Testis (tissue), 2 donors: Measurements from ENCODE around the gene PITRM1.

Experiments used
- POLR2A ChIP-seq: fragments of 450-650 bp; IDR thresholded peaks from one replicate; pipeline ENCODE4 v1.6.1; 2017; ENCODE audit warnings: antibody characterized with exemption, mild to moderate bottlenecking, moderate library complexity
- TF ChIP-seq, protein P1 (sequence below), 3 experiments: fragments of 450-650 bp in 2 of 3; fragments of 200-600 bp in 1 of 3; sonication (generic) in 1 of 3; IDR thresholded peaks; one replicate each; pipeline ENCODE4 v1.5.1; 2016 to 2019; ENCODE audit warnings: antibody characterized with exemption in 3 of 3, mild to moderate bottlenecking in 2 of 3, moderate library complexity in 1 of 3

DNA sequence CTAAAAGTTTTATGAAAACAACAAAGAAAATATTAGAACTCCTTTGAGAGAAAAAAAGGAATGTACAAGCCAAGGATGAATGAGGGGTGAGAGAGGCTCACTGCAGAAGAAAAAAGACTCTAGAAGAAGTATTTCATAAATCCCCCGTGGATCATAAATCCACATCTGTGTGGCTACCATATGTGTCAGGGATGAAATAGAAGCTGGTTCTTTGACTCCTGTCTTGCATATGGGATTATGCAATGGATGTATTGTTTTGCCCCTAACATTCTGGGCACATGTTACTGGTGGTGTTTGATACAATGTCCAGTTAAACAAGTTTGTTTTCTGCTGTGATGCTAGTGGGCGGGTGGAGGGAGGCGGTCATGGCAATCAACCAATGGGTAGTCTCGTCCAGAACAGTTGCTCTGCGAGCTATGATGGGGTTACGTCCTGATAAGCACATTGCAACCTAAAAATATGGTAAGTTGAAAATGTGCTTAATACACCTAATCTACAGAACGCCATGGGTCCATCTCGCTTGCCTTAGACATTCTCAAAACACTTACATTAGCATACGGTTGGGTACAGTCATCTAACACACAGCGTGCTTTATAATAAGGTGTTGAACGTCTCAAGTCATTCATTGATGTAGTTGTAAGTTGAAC is 34.1 kb upstream of the PITRM1 start:
- no peak for TF ChIP-seq POLR2A
- TF ChIP-seq, protein P1, sequence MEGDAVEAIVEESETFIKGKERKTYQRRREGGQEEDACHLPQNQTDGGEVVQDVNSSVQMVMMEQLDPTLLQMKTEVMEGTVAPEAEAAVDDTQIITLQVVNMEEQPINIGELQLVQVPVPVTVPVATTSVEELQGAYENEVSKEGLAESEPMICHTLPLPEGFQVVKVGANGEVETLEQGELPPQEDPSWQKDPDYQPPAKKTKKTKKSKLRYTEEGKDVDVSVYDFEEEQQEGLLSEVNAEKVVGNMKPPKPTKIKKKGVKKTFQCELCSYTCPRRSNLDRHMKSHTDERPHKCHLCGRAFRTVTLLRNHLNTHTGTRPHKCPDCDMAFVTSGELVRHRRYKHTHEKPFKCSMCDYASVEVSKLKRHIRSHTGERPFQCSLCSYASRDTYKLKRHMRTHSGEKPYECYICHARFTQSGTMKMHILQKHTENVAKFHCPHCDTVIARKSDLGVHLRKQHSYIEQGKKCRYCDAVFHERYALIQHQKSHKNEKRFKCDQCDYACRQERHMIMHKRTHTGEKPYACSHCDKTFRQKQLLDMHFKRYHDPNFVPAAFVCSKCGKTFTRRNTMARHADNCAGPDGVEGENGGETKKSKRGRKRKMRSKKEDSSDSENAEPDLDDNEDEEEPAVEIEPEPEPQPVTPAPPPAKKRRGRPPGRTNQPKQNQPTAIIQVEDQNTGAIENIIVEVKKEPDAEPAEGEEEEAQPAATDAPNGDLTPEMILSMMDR (IDR thresholded peaks at IDR 0.05), result no peak
